Subcutaneous abdominal adipose tissue (tissue), 5 donors: ENCODE measurements around the gene SPO11.
"Not testable (repeated sequence)": the region's sequence is repeated elsewhere in the genome, so short reads cannot be mapped to it uniquely, and the experiment has no call there.

Experiments used
- H3K27ac ChIP-seq: one replicate; pipeline ENCODE4 v1.7.0; 2013; ENCODE audit warnings: low read depth, mild to moderate bottlenecking, inconsistent platforms, low read length, moderate library complexity
- H3K27me3 ChIP-seq, 5 donors: one replicate each; pipeline ENCODE4 v1.7.0; 2013; ENCODE audit warnings: low read length in 5 of 5, inconsistent platforms in 1 of 5; ENCODE audit not compliant: control insufficient read depth in 5 of 5, insufficient read depth in 4 of 5
- H3K36me3 ChIP-seq, 5 donors: one replicate each; pipeline ENCODE4 v1.7.0; 2013; ENCODE audit warnings: low read length in 5 of 5; ENCODE audit not compliant: control insufficient read depth in 5 of 5, insufficient read depth in 5 of 5
- H3K4me1 ChIP-seq, 5 donors: one replicate each; pipeline ENCODE4 v1.7.0; 2013; ENCODE audit warnings: low read length in 5 of 5, mild to moderate bottlenecking in 3 of 5, moderate library complexity in 1 of 5; ENCODE audit not compliant: control insufficient read depth in 5 of 5, insufficient read depth in 5 of 5
- H3K4me3 ChIP-seq, 5 donors: one replicate each; pipeline ENCODE4 v1.7.0; 2013; ENCODE audit warnings: low read length in 5 of 5, low read depth in 1 of 5
- H3K9ac ChIP-seq, 5 donors: one replicate each; pipeline ENCODE4 v1.7.0; 2013; ENCODE audit warnings: low read length in 5 of 5, mild to moderate bottlenecking in 4 of 5, moderate library complexity in 3 of 5
- H3K9me3 ChIP-seq, 5 donors: one replicate each; pipeline ENCODE4 v1.7.0; 2013; ENCODE audit warnings: low read length in 5 of 5; ENCODE audit not compliant: control insufficient read depth in 5 of 5
- donor health status: healthy.
- donor health status: healthy.
- donor health status: healthy.
- donor health status: healthy.
- donor health status: healthy.

Gene SPO11

GRCh38 chr20:57350726-57351041 is 21.1 kb downstream of the SPO11 start:
- H3K27me3 ChIP-seq, H3K27ac ChIP-seq, H3K9me3 ChIP-seq: not testable (repeated sequence)
- H3K4me3 ChIP-seq, result peak overlapping the region in 4 of 5 donors; percentile 86 to 99 (median 95)
- peaks cover 4 to 28% (median 8%) of the 10 kb centered on the region in 5 donors for H3K36me3 ChIP-seq
- H3K9ac ChIP-seq, result peak overlapping the region in 1 of 5 donors; percentile 97
- peaks cover 6 to 17% (median 14%) of the 10 kb centered on the region in 5 donors for H3K4me1 ChIP-seq

- Histone ChIP-seq H3K36me3 (peaks cover 4 to 30% (median 8%) of the 10 kb centered on the region in 5 donors), H3K9ac (peak within 1 kb of the TSS; percentile 68 to 99 (median 94)), H3K27ac (peak within 1 kb of the TSS; percentile 74)
Measured at GRCh38 chr20:57351042-57351783, 21.6 kb downstream of the SPO11 start, which contains the start of gene RAE1. Gene RAE1, plus strand, starts transcription at chr20:57351255. Its CDS starts 2,784 bp downstream, at chr20:57354039.

GRCh38 chr20:57352305-57352704 is 22.7 kb downstream of the SPO11 start:
- H3K4me3 ChIP-seq, result peak overlapping the region in 3 of 5 donors; percentile 92 to 99 (median 98)
- H3K9me3 ChIP-seq, result no peaks in the 10 kb centered on the region
- H3K27me3 ChIP-seq, result peaks cover 0 to 2% (median 0%) of the 10 kb centered on the region in 5 donors
- H3K9ac ChIP-seq, result peak overlapping the region in 4 of 5 donors; percentile 26 to 99 (median 82)
- peaks cover 4 to 30% (median 8%) of the 10 kb centered on the region in 5 donors for H3K36me3 ChIP-seq
- no peak overlapping the region for H3K27ac ChIP-seq
- H3K4me1 ChIP-seq, result peaks cover 6 to 17% (median 14%) of the 10 kb centered on the region in 5 donors

More at GRCh38 chr20:57351042-57351783, 21.6 kb downstream of the SPO11 start, which contains the start of gene RAE1:
- peaks cover 6 to 17% (median 14%) of the 10 kb centered on the region in 5 donors for H3K4me1 ChIP-seq
- H3K4me3 ChIP-seq, result peak within 1 kb of the TSS; percentile 86 to 100 (median 98)
- H3K9me3 ChIP-seq, result no peaks in the 10 kb centered on the region
- peaks cover 0 to 2% (median 0%) of the 10 kb centered on the region in 5 donors for H3K27me3 ChIP-seq

GRCh38 chr20:57353351-57353750 is 23.7 kb downstream of the SPO11 start:
- no peak overlapping the region for H3K9ac ChIP-seq
- no peaks in the 10 kb centered on the region for H3K9me3 ChIP-seq
- no peak overlapping the region for H3K4me3 ChIP-seq
- no peak overlapping the region for H3K27ac ChIP-seq
- H3K36me3 ChIP-seq, result peaks cover 4 to 30% (median 8%) of the 10 kb centered on the region in 5 donors
- H3K27me3 ChIP-seq, result no peaks in the 10 kb centered on the region
- peaks cover 6 to 17% (median 14%) of the 10 kb centered on the region in 5 donors for H3K4me1 ChIP-seq

GRCh38 chr20:57361517-57361916 is 31.9 kb downstream of the SPO11 start:
- no peak overlapping the region for H3K27ac ChIP-seq
- no peaks in the 10 kb centered on the region for H3K4me1 ChIP-seq
- H3K9me3 ChIP-seq, result no peaks in the 10 kb centered on the region
- no peak overlapping the region for H3K4me3 ChIP-seq
- peaks cover 9 to 44% (median 36%) of the 10 kb centered on the region in 5 donors for H3K36me3 ChIP-seq
- no peaks in the 10 kb centered on the region for H3K27me3 ChIP-seq
- H3K9ac ChIP-seq, result no peak overlapping the region

GRCh38 chr20:57364451-57364850 is 34.8 kb downstream of the SPO11 start:
- H3K9me3 ChIP-seq, result no peaks in the 10 kb centered on the region
- peaks cover 30 to 72% (median 64%) of the 10 kb centered on the region in 5 donors for H3K36me3 ChIP-seq

GRCh38 chr20:57369596-57369995 is 40.0 kb downstream of the SPO11 start:
- Histone ChIP-seq H3K27ac (no peak overlapping the region), H3K27me3 (no peaks in the 10 kb centered on the region), H3K9ac (no peak overlapping the region), H3K9me3 (no peaks in the 10 kb centered on the region), H3K4me3 (no peak overlapping the region), H3K36me3 (peaks cover 49 to 94% (median 91%) of the 10 kb centered on the region in 5 donors), H3K4me1 (peaks cover 1 to 7% (median 6%) of the 10 kb centered on the region in 5 donors)

More at GRCh38 chr20:57364451-57364850, 34.8 kb downstream of the SPO11 start:
- Histone ChIP-seq H3K4me3 (no peak overlapping the region), H3K9ac (no peak overlapping the region), H3K27ac (no peak overlapping the region), H3K4me1 (no peaks in the 10 kb centered on the region), H3K27me3 (no peaks in the 10 kb centered on the region)

- H3K9ac ChIP-seq, result no peak overlapping the region
- no peaks in the 10 kb centered on the region for H3K27me3 ChIP-seq
- H3K9me3 ChIP-seq, result no peaks in the 10 kb centered on the region
- H3K27ac ChIP-seq, result no peak overlapping the region
- H3K36me3 ChIP-seq, result peaks cover 49 to 99% (median 94%) of the 10 kb centered on the region in 5 donors
- H3K4me1 ChIP-seq, result peaks cover 1 to 14% (median 13%) of the 10 kb centered on the region in 5 donors
- no peak overlapping the region for H3K4me3 ChIP-seq
Measured at GRCh38 chr20:57370316-57370715, 40.7 kb downstream of the SPO11 start.

- H3K27me3 ChIP-seq, result no peaks in the 10 kb centered on the region
- no peak overlapping the region for H3K9ac ChIP-seq
- H3K4me1 ChIP-seq, result peaks cover 1 to 21% (median 20%) of the 10 kb centered on the region in 5 donors
- no peaks in the 10 kb centered on the region for H3K9me3 ChIP-seq
- H3K27ac ChIP-seq, result no peak overlapping the region
- peaks cover 41 to 98% (median 94%) of the 10 kb centered on the region in 5 donors for H3K36me3 ChIP-seq
- H3K4me3 ChIP-seq, result no peak overlapping the region
Measured at GRCh38 chr20:57371363-57371762, 41.8 kb downstream of the SPO11 start.

GRCh38 chr20:57372157-57372556 is 42.6 kb downstream of the SPO11 start:
- Histone ChIP-seq H3K9ac (no peak overlapping the region), H3K36me3 (peaks cover 34 to 96% (median 92%) of the 10 kb centered on the region in 5 donors), H3K9me3 (no peaks in the 10 kb centered on the region), H3K4me1 (peaks cover 1 to 21% (median 20%) of the 10 kb centered on the region in 5 donors), H3K4me3 (no peak overlapping the region), H3K27ac (no peak overlapping the region), H3K27me3 (no peaks in the 10 kb centered on the region)
